GM12873 (cell line): ENCODE measurements around the gene TAF8.

Source experiments
- TF ChIP-seq, protein P1 (sequence below): IDR thresholded peaks from 2 replicates; pipeline ENCODE4 v1.5.1; 2012; ENCODE audit warnings: low read depth, mild to moderate bottlenecking, moderate library complexity, low read length, control low read depth; ENCODE audit not compliant: insufficient read depth; ENCODE audit errors: missing control alignments

The TAF8 gene

DNA sequence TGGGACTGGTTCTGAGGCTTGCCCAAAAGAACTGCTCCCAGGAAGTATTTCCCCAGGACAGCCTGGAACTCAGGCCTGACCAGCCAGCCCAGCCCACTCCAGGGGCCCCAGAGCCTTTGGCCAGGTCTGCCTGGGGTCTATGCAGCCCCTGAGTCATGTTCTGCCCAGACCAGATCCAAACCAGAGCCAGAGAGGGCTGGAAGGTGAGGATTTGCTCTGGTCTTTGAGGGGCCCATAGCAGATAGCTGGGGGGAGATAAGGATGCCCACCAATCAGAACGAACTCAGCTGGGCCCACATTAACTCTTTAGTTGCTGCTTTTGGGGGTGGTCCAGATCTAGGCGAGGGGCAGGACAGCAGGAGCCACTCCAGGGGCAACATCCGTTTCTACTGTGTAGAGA, 75.3 kb downstream of the TAF8 start:
- TF ChIP-seq, protein P1, sequence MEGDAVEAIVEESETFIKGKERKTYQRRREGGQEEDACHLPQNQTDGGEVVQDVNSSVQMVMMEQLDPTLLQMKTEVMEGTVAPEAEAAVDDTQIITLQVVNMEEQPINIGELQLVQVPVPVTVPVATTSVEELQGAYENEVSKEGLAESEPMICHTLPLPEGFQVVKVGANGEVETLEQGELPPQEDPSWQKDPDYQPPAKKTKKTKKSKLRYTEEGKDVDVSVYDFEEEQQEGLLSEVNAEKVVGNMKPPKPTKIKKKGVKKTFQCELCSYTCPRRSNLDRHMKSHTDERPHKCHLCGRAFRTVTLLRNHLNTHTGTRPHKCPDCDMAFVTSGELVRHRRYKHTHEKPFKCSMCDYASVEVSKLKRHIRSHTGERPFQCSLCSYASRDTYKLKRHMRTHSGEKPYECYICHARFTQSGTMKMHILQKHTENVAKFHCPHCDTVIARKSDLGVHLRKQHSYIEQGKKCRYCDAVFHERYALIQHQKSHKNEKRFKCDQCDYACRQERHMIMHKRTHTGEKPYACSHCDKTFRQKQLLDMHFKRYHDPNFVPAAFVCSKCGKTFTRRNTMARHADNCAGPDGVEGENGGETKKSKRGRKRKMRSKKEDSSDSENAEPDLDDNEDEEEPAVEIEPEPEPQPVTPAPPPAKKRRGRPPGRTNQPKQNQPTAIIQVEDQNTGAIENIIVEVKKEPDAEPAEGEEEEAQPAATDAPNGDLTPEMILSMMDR = no peak

GRCh38 chr6:42128460-42129359, 78.4 kb downstream of the TAF8 start:
- TF ChIP-seq, protein P1 = no peak

DNA sequence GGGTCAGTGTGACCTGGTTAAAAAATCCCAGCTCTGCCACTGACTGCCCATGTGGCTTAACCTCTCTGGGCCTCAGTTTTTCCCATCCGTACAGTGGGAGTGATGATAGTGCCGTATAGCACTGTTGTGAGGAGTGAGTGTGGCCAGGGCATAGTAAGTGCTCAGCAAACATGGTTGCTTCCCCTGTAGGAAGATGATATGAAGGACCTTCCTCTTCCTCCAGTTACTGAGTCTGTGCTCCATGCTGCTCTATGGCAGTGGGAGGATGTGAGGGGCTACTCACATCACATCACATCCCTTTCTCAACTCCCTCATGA, 79.0 kb downstream of the TAF8 start:
- TF ChIP-seq, protein P1 = no peak

DNA sequence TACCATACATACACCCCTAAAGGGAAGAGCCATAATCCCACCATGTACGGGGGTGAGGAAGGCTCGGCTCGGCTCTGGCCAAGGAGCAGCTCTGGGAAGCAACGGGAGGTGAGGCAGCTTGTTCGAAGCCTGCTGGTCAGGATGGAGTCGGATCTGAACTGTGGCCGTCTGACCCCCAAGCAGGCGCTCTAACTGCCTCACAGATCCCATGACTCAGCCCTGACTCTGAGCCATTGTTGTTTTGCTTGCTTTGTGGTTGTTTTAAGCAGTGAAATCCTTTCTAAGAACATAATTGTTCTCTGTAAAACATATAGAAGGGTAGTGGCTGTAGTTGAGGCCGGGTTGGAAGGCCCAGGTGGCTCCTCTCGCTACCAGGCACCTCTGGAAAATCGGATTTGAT, 81.2 kb downstream of the TAF8 start:
- TF ChIP-seq, protein P1 = no peak

DNA sequence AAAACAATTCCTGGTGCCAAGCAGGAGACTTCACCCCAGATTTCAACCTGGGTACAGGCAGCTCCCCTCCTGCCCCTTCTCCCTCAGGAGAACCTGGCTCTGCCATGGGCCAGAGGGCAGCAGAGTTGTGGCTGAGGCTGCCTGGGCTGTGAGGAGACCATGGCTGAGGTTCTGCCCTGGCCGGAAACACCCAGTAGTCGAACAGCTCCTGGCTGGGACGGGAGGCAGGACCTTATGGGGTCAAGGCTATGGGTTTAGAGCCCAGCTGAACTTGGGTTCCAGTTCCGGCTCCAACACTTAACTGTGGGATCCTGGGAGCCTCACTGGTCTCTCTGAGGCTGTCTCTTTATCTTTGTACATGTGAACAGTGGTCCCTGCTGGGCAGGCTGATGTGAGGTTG, 83.6 kb downstream of the TAF8 start:
- TF ChIP-seq, protein P1 = no peak

DNA sequence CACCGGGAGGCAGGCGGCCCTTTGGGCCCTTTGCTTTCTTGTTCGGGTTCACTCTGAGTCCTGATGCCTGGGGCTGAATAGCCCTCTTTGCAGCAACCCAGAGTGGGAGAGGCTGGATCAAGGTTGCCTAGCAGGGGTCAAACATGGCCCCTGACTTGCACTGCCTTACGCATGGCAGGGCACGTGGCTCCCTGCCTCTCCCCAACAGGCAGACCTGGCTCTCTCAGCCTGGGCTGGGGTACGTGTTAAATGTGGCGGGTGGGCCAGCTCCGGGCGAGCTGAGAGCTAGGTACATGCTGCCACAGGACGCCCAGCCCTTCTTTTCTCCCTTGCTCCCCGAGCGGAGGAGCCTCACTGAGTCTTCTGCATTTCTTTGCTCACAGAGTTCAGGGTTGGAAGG, 84.8 kb downstream of the TAF8 start:
- TF ChIP-seq, protein P1 = no peak

DNA sequence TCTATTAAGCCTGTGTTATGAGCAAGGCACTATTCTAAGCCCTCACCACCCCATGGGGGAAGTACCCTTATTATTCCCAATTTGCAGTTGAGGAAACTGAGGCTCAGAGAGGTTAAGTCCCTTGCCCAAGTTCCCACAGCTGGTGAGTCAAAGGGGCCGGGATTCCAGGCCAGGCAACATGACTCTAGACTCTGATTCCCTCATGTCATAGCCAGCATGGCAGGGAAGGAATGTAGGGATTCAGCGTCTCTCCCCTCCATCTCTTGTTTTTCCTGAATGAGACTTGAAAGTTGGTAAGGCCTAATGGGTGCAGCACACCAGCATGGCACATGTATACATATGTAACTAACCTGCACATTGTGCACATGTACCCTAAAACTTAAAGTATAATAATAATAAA, 85.4 kb downstream of the TAF8 start:
- TF ChIP-seq, protein P1 = no peak
